CD8-positive, alpha-beta memory T cell (primary cell): ENCODE measurements around the gene AFDN. TPM values are rescaled to one million over a fixed set of nuclear protein-coding genes. Genes with fewer than 3 reads are reported as not detected.

Experiments used
- CTCF ChIA-PET: fragments of 350-600 bp; sonication (Branson Sonifier 250); formaldehyde crosslinking; loops from one replicate; lab custom pipeline; 2021; ENCODE audit warnings: antibody characterized with exemption; lab: Charles Lee
- POLR2A ChIA-PET: fragments of 350-600 bp; sonication (Branson Sonifier 250); formaldehyde crosslinking; loops from one replicate; lab custom pipeline; 2021; ENCODE audit warnings: antibody characterized with exemption; lab: Charles Lee
- DNase-seq, 5 donors: peaks; one replicate each; pipeline versions ENCODE4 v3.0.0 to v3.0.0-alpha.2; 2020 to 2022; ENCODE audit warnings: mixed read lengths in 1 of 5
- H3K27ac ChIP-seq: one replicate; pipeline ENCODE4 v1.7.0; 2013; ENCODE audit warnings: low read depth, mild to moderate bottlenecking, low read length, moderate library complexity
- H3K27me3 ChIP-seq: 2 replicates; pipeline ENCODE4 v1.7.0; 2013; ENCODE audit warnings: low read length, mild to moderate bottlenecking; ENCODE audit not compliant: insufficient read depth, poor library complexity, severe bottlenecking
- H3K36me3 ChIP-seq: 2 replicates; pipeline ENCODE4 v1.7.0; 2013; ENCODE audit warnings: mild to moderate bottlenecking, low read length, moderate library complexity; ENCODE audit not compliant: insufficient read depth
- H3K4me1 ChIP-seq: 2 replicates; pipeline ENCODE4 v1.7.0; 2013; ENCODE audit warnings: mild to moderate bottlenecking, low read length, moderate library complexity; ENCODE audit not compliant: insufficient read depth
- H3K4me3 ChIP-seq: 2 replicates; pipeline ENCODE4 v1.7.0; 2013; ENCODE audit warnings: mild to moderate bottlenecking, low read length
- H3K9me3 ChIP-seq: 2 replicates; pipeline ENCODE4 v1.7.0; 2013; ENCODE audit warnings: mild to moderate bottlenecking, low read length
- H3K27ac Mint-ChIP-seq, 8 donors: one replicate each; pipeline ENCODE4 v1.8.0; 2020 to 2021; ENCODE audit warnings: mixed read lengths in 8 of 8, mild to moderate bottlenecking in 6 of 8, inconsistent platforms in 3 of 8, moderate library complexity in 3 of 8
- H3K27me3 Mint-ChIP-seq, 2 donors: one replicate each; pipeline ENCODE4 v1.8.0; 2020 to 2021; ENCODE audit warnings: mixed read lengths in 2 of 2, mild to moderate bottlenecking in 1 of 2, moderate library complexity in 1 of 2
- H3K36me3 Mint-ChIP-seq, 3 donors: one replicate each; pipeline ENCODE4 v1.8.0; 2020 to 2021; ENCODE audit warnings: mixed read lengths in 3 of 3, inconsistent platforms in 1 of 3, mild to moderate bottlenecking in 1 of 3
- H3K4me1 Mint-ChIP-seq, 3 donors: one replicate each; pipeline ENCODE4 v1.8.0; 2020 to 2021; ENCODE audit warnings: mixed read lengths in 3 of 3, inconsistent platforms in 1 of 3, mild to moderate bottlenecking in 1 of 3
- H3K4me3 Mint-ChIP-seq, 7 donors: one replicate each; pipeline ENCODE4 v1.8.0; 2020 to 2021; ENCODE audit warnings: mixed read lengths in 7 of 7, mild to moderate bottlenecking in 6 of 7, moderate library complexity in 4 of 7, inconsistent platforms in 2 of 7
- H3K9me3 Mint-ChIP-seq, 5 donors: one replicate each; pipeline ENCODE4 v1.8.0; 2020 to 2022; ENCODE audit warnings: mixed read lengths in 5 of 5, mild to moderate bottlenecking in 3 of 5, moderate library complexity in 2 of 5, inconsistent platforms in 1 of 5
- polyA plus RNA-seq: library from polyadenylated mRNA; unstranded; fragments of 300-500 nt; fragmentation: Illumina TruSeq; gene quantifications from one replicate; pipeline ENCODE4 v1.2.3, GENCODE V29; 2021
- total RNA-seq, 2 experiments: library from RNA; stranded (reverse); gene quantifications; one replicate each; pipeline ENCODE4 v1.2.3, GENCODE V29; 2021

AFDN gene
- total and polyA plus RNA-seq, 3 experiments from 2014 or later = 3.5 to 21.3 (median 19.0) TPM

DNA sequence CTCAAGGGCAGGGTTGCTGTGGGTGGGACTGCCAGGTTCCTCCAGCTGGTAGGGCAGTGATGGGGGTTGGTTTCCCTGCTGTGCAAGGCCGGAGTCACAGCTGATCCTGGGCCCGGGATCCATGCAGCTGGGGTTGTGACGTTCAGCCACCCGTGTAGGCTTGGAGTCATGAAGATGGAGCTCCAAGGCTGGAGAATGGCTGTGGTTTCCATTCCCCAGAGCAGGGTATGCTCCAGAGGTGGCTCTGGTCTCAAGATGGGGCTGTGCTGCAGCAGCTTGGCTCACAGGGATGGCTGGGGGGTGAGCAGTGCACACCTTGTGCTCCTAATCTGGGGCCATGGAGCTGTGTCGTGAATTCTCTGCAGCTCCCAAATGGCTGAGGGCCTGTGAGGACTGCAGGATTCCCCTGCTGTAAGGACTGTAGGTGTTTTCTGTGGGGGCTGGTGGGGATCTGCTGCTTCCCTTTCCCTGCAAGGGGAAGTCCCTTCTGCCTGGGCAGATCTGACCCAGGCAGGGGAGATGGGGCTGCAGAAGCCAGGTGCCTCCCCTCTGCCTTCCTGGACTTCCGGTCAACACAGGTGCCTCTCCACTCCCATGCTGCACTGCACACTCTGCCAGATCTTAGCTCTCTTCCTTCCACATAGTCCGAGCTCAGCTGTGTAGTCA lies 186.7 kb downstream of the AFDN start:
- CTCF ChIA-PET = no interaction called here

DNA sequence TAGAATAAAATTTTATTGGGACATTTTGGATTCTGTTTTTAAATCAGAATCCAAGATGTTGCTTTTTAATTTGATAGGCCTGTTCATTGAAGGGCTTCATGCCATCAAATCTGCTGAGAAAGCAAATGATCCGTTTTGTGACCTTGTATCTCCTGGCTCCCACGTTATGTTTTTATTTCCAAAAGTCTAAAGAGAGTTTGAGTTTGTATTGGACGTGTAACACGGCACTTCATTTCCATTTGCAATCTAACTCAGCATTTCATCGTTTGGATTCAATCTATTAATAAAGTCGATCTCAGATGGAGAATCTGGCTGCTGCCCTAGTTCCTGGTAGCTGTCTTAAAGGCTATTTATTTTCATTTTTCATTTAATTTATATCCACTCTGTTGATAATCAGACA lies 187.7 kb downstream of the AFDN start:
- Histone ChIP-seq H3K9me3 (peaks cover 7% of the 10 kb centered on the region), H3K27ac (no peak overlapping the region), H3K4me1 (no peaks in the 10 kb centered on the region), H3K36me3 (no peaks in the 10 kb centered on the region), H3K4me3 (no peak overlapping the region), H3K27me3 (no peaks in the 10 kb centered on the region)
- Mint-ChIP-seq H3K27ac (no peak overlapping the region), H3K27me3 (peaks cover 6 to 9% of the 10 kb centered on the region in 2 donors), H3K4me3 (no peak overlapping the region), H3K9me3 (peaks cover 22 to 33% (median 25%) of the 10 kb centered on the region in 5 donors), H3K36me3 (peaks cover 0 to 5% (median 0%) of the 10 kb centered on the region in 3 donors), H3K4me1 (no peaks in the 10 kb centered on the region)
- POLR2A ChIA-PET = no interaction called here
- CTCF ChIA-PET = no interaction called here
- DNase-seq = no peak

More for the DNA sequence above, 186.7 kb downstream of the AFDN start:
- Mint-ChIP-seq H3K4me1 (no peaks in the 10 kb centered on the region), H3K36me3 (peaks cover 0 to 5% (median 0%) of the 10 kb centered on the region in 3 donors), H3K27me3 (peaks cover 6 to 9% of the 10 kb centered on the region in 2 donors), H3K9me3 (peaks cover 25 to 35% (median 29%) of the 10 kb centered on the region in 5 donors), H3K27ac (no peak overlapping the region), H3K4me3 (no peak overlapping the region)
- Histone ChIP-seq H3K36me3 (no peaks in the 10 kb centered on the region), H3K27ac (no peak overlapping the region), H3K9me3 (peaks cover 7% of the 10 kb centered on the region), H3K27me3 (no peaks in the 10 kb centered on the region), H3K4me3 (no peak overlapping the region), H3K4me1 (no peaks in the 10 kb centered on the region)
- DNase-seq = no peak
- POLR2A ChIA-PET = no interaction called here

DNA sequence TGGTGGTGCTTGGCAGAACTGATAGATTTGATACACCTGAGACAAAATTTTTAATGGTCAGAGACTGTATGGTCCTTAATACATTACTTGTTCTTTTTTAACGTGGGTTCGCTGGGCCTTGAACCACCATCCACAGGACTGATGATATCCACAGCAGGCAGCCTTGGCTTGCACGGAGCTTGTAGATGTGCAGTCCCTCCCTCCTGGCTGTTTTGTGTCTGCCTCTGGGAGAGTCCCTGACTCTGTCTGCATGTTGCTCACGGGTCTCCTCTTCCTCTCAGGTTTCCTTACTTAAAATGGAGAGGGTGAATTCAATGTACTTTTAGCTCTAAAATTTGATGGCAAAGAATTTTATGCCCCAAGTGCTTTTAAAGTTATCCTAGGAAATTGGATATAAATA lies 188.3 kb downstream of the AFDN start:
- no peaks in the 10 kb centered on the region for H3K27me3 ChIP-seq
- no peak overlapping the region for H3K4me3 ChIP-seq
- no peaks in the 10 kb centered on the region for H3K4me1 ChIP-seq
- Mint-ChIP-seq H3K4me3 (no peak overlapping the region), H3K27me3 (peaks cover 6 to 9% of the 10 kb centered on the region in 2 donors), H3K4me1 (no peaks in the 10 kb centered on the region), H3K27ac (no peak overlapping the region), H3K9me3 (peaks cover 22 to 30% (median 25%) of the 10 kb centered on the region in 5 donors), H3K36me3 (peaks cover 0 to 5% (median 0%) of the 10 kb centered on the region in 3 donors)
- no peaks in the 10 kb centered on the region for H3K36me3 ChIP-seq
- peaks cover 7% of the 10 kb centered on the region for H3K9me3 ChIP-seq
- ChIA-PET POLR2A (no interaction called here), CTCF (no interaction called here)
- no peak for DNase-seq
- no peak overlapping the region for H3K27ac ChIP-seq

DNA sequence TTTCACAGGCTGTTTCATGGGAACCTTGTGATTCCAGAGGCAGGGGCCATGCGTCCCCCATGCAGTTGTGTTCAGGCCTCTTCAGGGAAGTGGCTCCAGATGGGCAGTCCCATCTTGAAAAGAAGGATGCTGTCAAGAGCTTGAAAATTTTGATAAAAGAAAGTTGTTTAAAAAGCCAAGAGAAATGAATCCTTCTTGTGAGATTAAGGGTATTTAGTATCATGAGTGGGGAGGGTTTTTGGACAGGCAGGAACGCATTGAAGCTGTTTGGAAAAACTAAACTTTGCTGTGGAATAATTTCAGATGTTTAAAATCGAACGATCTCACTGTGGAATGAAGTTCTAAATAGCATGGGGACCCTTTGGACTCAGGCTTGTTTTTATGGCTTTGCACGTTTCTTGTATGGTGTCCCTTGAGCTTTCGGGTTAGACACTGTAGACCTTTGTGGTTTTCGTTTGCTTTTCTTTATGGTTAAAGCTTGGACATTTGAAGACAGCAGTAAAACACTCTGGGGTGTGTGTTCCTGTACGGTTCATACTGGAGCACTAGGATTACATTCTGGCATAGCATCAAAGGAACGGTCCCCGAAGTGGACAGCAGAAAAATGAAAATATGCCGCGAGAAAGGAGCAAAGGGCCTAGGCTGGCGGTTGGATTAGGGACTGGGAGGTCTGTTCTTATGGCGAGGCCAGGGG lies 188.9 kb downstream of the AFDN start:
- Mint-ChIP-seq H3K9me3 (peaks cover 21 to 30% (median 22%) of the 10 kb centered on the region in 5 donors), H3K27me3 (peaks cover 6 to 9% of the 10 kb centered on the region in 2 donors), H3K4me3 (no peak overlapping the region), H3K36me3 (peaks cover 0 to 5% (median 0%) of the 10 kb centered on the region in 3 donors), H3K4me1 (no peaks in the 10 kb centered on the region), H3K27ac (no peak overlapping the region)
- ChIA-PET CTCF (no interaction called here), POLR2A (no interaction called here)
- peaks cover 7% of the 10 kb centered on the region for H3K9me3 ChIP-seq
- no peak overlapping the region for H3K27ac ChIP-seq
- no peak for DNase-seq
- H3K4me1 ChIP-seq = no peaks in the 10 kb centered on the region
- no peaks in the 10 kb centered on the region for H3K27me3 ChIP-seq
- no peaks in the 10 kb centered on the region for H3K36me3 ChIP-seq
- no peak overlapping the region for H3K4me3 ChIP-seq

DNA sequence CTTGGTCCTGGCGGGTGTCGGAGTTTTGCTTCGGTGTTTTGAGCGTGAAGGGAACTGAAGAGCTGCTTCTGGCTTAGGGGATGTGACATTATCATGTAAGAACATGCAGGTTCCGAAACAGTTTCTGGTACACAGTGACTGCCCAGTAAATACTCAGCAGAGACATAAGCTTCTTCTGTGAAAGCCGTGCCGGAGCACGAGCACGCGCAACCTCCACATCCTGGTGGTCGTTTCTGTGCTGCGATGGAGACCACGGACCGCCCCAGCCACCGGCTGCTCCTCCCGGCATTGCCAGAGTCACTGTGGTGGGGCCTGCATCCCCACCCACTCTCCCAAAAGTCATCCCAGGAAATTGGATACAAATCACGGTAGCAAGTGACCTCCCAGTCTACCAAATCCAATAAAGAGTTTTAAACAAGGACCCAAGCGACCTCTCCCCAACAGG lies 189.5 kb downstream of the AFDN start:
- H3K27me3 ChIP-seq = no peaks in the 10 kb centered on the region
- CTCF ChIA-PET = no interaction called here
- H3K27me3 Mint-ChIP-seq = peaks cover 6 to 9% of the 10 kb centered on the region in 2 donors

DNA sequence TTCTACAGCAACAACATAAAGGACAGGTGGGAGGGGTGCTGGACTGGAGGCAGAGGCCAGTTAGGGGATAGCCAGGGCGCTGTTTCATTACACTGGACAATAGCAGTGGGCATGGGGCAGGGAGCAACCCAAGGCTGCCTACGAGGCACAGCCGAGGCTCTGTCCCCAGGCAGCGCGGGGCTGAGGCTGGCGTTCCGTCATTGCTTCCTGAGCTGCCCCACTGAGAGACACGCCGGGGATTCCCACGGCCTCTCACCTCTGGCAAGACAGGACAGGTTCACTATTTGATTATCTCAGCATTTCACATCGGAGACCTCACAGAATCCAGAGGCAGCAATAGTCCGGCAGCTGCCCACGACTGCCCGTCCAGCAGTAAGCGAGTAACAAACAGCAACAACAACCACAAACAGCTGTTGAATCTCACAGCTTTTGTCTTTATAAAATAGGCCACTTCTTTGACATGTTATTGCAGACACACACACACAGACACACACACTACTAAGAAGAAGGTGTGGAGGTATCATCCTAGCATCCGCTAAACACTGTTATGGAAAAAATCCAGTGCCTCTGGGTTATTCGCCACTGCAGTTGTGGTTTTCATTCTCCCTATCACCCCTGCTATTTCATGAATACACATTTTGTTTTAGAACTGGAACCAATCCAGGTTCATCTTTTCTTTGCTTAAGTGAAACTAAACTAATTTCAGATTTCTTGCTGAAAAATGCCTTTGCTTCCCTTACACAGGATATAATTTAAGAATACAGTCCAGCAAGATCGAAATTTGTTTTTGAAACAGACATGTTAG lies 190.2 kb downstream of the AFDN start:
- peaks cover 8 to 20% (median 11%) of the 10 kb centered on the region in 5 donors for H3K9me3 Mint-ChIP-seq
- Histone ChIP-seq H3K27me3 (no peaks in the 10 kb centered on the region), H3K36me3 (no peaks in the 10 kb centered on the region), H3K4me3 (no peak overlapping the region), H3K27ac (no peak overlapping the region), H3K9me3 (peaks cover 7% of the 10 kb centered on the region), H3K4me1 (no peaks in the 10 kb centered on the region)
- no peak overlapping the region for H3K4me3 Mint-ChIP-seq
- ChIA-PET POLR2A (no interaction called here), CTCF (no interaction called here)
- DNase-seq = no peak
- no peaks in the 10 kb centered on the region for H3K4me1 Mint-ChIP-seq
- H3K27me3 Mint-ChIP-seq = peaks cover 6 to 9% of the 10 kb centered on the region in 2 donors
- no peak overlapping the region for H3K27ac Mint-ChIP-seq
- H3K36me3 Mint-ChIP-seq = peaks cover 0 to under 1% (median 0%) of the 10 kb centered on the region in 3 donors

More for the DNA sequence above, 189.5 kb downstream of the AFDN start:
- H3K4me3 ChIP-seq = no peak overlapping the region
- H3K36me3 ChIP-seq = no peaks in the 10 kb centered on the region
- Mint-ChIP-seq H3K27ac (no peak overlapping the region), H3K4me3 (no peak overlapping the region), H3K36me3 (peaks cover 0 to 5% (median 0%) of the 10 kb centered on the region in 3 donors), H3K4me1 (no peaks in the 10 kb centered on the region), H3K9me3 (peaks cover 15 to 25% (median 17%) of the 10 kb centered on the region in 5 donors)
- DNase-seq = no peak
- H3K27ac ChIP-seq = no peak overlapping the region
- H3K9me3 ChIP-seq = peaks cover 7% of the 10 kb centered on the region
- POLR2A ChIA-PET = no interaction called here
- no peaks in the 10 kb centered on the region for H3K4me1 ChIP-seq

DNA sequence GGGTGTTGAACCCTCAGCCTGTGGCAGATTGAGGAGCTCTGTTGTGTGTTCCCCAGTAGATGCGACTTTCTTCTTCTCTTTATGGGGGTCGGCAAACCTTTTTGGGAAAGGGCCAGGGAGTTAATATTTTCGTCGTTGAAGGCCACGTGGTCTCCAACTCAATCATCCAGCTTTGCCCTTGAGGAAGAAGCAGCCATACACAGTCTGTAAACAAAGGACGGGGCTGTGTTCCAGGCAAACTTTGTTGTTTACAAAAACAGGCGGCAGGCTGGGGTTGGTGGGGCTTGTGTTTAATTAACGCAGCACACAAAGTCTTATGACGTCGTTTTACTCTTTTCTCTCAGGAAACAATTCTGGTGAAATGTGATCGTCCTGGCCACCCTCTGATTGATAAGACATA lies 190.9 kb downstream of the AFDN start:
- H3K9me3 ChIP-seq = peaks cover under 1% of the 10 kb centered on the region
- H3K4me1 ChIP-seq = no peaks in the 10 kb centered on the region
- no peak for DNase-seq
- ChIA-PET CTCF (no interaction called here), POLR2A (no interaction called here)
- no peaks in the 10 kb centered on the region for H3K36me3 ChIP-seq
- peaks cover 3 to 15% (median 8%) of the 10 kb centered on the region in 5 donors for H3K9me3 Mint-ChIP-seq
- H3K36me3 Mint-ChIP-seq = no peaks in the 10 kb centered on the region
- H3K27me3 ChIP-seq = no peaks in the 10 kb centered on the region
- peaks cover 5 to 9% of the 10 kb centered on the region in 2 donors for H3K27me3 Mint-ChIP-seq
- H3K4me1 Mint-ChIP-seq = no peaks in the 10 kb centered on the region
- H3K27ac ChIP-seq = no peak overlapping the region
- no peak overlapping the region for H3K4me3 Mint-ChIP-seq
- no peak overlapping the region for H3K4me3 ChIP-seq
- H3K27ac Mint-ChIP-seq = no peak overlapping the region
